Activated CD8-positive, alpha-beta memory T cell treated with anti-CD3 and anti-CD28 coated beads, Interleukin-2, amount 10 ng/mL, durations not matched to agents 7 days and 5 days (primary cell): ENCODE data around the gene SPON2. TPM values are rescaled to one million over a fixed set of nuclear protein-coding genes. Genes with fewer than 3 reads are reported as not detected.

ENCODE experiments used
- ATAC-seq: fragments of 150-1000 bp; cut with Tn5 transposase; one replicate; pipeline ENCODE4 v1.10.0; 2021; ENCODE audit warnings: moderate library complexity
- CTCF ChIA-PET: fragments of 350-600 bp; sonication (Branson Sonifier 250); formaldehyde crosslinking; loops from one replicate; lab custom pipeline; 2021; ENCODE audit warnings: antibody characterized with exemption; lab: Charles Lee
- DNase-seq: peaks from one replicate; pipeline ENCODE4 v3.0.0-alpha.2; 2020
- H3K27ac Mint-ChIP-seq: one replicate; pipeline ENCODE4 v1.8.0; 2021; ENCODE audit warnings: mild to moderate bottlenecking, mixed read lengths
- H3K27me3 Mint-ChIP-seq: one replicate; pipeline ENCODE4 v1.8.0; 2021; ENCODE audit warnings: mixed read lengths
- H3K36me3 Mint-ChIP-seq: one replicate; pipeline ENCODE4 v1.8.0; 2021; ENCODE audit warnings: mild to moderate bottlenecking, mixed read lengths
- H3K4me1 Mint-ChIP-seq: one replicate; pipeline ENCODE4 v1.8.0; 2021; ENCODE audit warnings: mixed read lengths
- H3K4me3 Mint-ChIP-seq: one replicate; pipeline ENCODE4 v1.8.0; 2021; ENCODE audit warnings: mild to moderate bottlenecking, moderate library complexity, mixed read lengths
- H3K9me3 Mint-ChIP-seq: one replicate; pipeline ENCODE4 v1.8.0; 2022; ENCODE audit warnings: low read depth, mixed read lengths
- total RNA-seq, 2 experiments: library from RNA; stranded (reverse); gene quantifications; one replicate each; pipeline ENCODE4 v1.2.3, GENCODE V29; 2021

The SPON2 gene
- total RNA-seq, 2 experiments from 2014 or later: 11.7 to 28.0 TPM

- CTCF ChIA-PET: interaction anchor here (0.8 to 1.8 kb wide), 3 partner anchors 12 to 49 kb away, joined by 4 to 6 read pairs (median 4); no protein-coding TSS in a partner anchor
- H3K4me3 Mint-ChIP-seq: no peak overlapping the region
- no peaks in the 10 kb centered on the region for H3K27me3 Mint-ChIP-seq
- ATAC-seq: no peak
- DNase-seq: no peak
- no peak overlapping the region for H3K27ac Mint-ChIP-seq
- H3K4me1 Mint-ChIP-seq: peaks cover 59% of the 10 kb centered on the region
- H3K36me3 Mint-ChIP-seq: peaks cover 40% of the 10 kb centered on the region
- peaks cover 18% of the 10 kb centered on the region for H3K9me3 Mint-ChIP-seq
Measured at GRCh38 chr4:1179976-1180375, 7.6 kb upstream of the SPON2 start.

DNA sequence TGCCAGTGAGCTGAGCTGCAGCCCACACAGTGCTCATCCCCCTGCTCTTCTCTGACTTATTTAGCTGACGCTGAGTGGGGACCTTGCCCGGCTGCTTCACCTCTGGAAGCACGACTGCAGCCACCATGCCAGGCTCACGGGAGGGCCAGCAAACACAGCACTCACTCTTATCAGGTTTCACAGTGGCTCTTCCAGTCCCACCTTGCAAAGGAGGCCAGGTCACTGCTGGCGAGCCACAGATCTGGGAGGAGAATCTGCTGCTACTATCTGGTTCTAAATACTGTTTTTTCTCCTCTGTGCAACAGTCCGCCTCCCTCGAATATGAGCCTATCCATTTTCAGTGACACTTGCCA lies 6.7 kb upstream of the SPON2 start:
- CTCF ChIA-PET: interaction anchor here (0.8 to 1.8 kb wide), 3 partner anchors 11 to 48 kb away, joined by 4 to 6 read pairs (median 4); no protein-coding TSS in a partner anchor

GRCh38 chr4:1178300-1179088 lies 6.1 kb upstream of the SPON2 start:
- Mint-ChIP-seq H3K4me1 (peaks cover 45% of the 10 kb centered on the region), H3K36me3 (peaks cover 40% of the 10 kb centered on the region), H3K9me3 (peaks cover 18% of the 10 kb centered on the region), H3K27me3 (peaks cover 8% of the 10 kb centered on the region), H3K4me3 (no peak overlapping the region), H3K27ac (peak overlapping the region; percentile 20)
- CTCF ChIA-PET: interaction anchor here (0.6 to 2.1 kb wide), 4 partner anchors 15 to 90 kb away, joined by 3 to 7 read pairs (median 6); no protein-coding TSS in a partner anchor
- DNase-seq (no peak), ATAC-seq (no peak)

More for the DNA sequence above, 6.7 kb upstream of the SPON2 start:
- peaks cover 40% of the 10 kb centered on the region for H3K36me3 Mint-ChIP-seq
- ATAC-seq: no peak
- H3K9me3 Mint-ChIP-seq: peaks cover 18% of the 10 kb centered on the region
- H3K27ac Mint-ChIP-seq: no peak overlapping the region
- H3K4me3 Mint-ChIP-seq: no peak overlapping the region
- peaks cover 4% of the 10 kb centered on the region for H3K27me3 Mint-ChIP-seq
- DNase-seq: no peak
- peaks cover 51% of the 10 kb centered on the region for H3K4me1 Mint-ChIP-seq

GRCh38 chr4:1177274-1178141 lies 5.1 kb upstream of the SPON2 start:
- CTCF ChIA-PET: interaction anchor here (0.8 to 2.1 kb wide), 3 partner anchors 24 to 91 kb away, joined by 3 to 7 read pairs (median 7); no protein-coding TSS in a partner anchor
- H3K9me3 Mint-ChIP-seq: peaks cover 16% of the 10 kb centered on the region
- H3K36me3 Mint-ChIP-seq: peaks cover 35% of the 10 kb centered on the region
- peak; percentile 63 for ATAC-seq
- peak overlapping the region; percentile 62 for H3K27ac Mint-ChIP-seq
- H3K27me3 Mint-ChIP-seq: peaks cover 16% of the 10 kb centered on the region
- H3K4me3 Mint-ChIP-seq: no peak overlapping the region
- DNase-seq: peak; percentile 78
- H3K4me1 Mint-ChIP-seq: peaks cover 37% of the 10 kb centered on the region

DNA sequence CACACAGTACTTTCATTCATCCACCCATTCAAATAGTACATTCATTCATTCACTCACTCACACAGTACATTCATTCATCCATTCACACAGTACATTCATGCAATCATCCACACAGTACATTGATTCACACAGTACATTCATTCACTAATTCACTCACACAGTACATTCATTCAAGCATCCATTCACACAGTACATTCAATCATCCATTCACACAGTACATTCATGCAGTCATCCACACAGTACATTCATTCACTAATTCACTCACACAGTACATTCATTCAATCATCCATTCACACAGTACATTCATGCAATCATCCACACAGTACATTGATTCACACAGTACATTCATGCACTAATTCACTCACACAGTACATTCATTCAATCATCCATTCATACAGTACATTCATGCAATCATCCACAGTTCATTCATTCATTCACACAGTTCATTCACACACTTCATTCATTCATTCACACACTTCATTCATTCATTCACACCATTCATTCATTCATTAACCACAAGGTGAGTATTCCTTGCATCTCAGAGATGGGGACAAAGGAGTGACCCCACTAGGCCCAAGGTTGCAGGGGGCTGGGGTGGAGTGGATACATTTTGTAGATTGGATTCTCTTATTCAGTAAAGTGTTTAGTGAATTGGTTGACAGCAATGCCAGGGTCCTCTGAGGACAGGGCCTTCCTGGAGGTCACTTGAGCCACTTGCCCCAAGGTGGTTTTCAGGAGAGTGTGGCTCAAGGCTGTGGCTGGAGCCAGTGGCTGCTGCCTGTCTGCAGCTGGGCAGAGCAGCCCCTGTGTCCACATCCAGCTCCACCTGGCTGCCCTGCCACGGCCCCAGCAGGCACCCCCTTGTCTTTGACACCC lies 4.3 kb upstream of the SPON2 start:
- peaks cover 32% of the 10 kb centered on the region for H3K4me1 Mint-ChIP-seq
- H3K9me3 Mint-ChIP-seq: peaks cover 9% of the 10 kb centered on the region
- no peak overlapping the region for H3K27ac Mint-ChIP-seq
- peaks cover 26% of the 10 kb centered on the region for H3K36me3 Mint-ChIP-seq
- CTCF ChIA-PET: interaction anchor here (0.8 to 2.1 kb wide), 4 partner anchors 9 to 92 kb away, joined by 3 to 7 read pairs (median 5); no protein-coding TSS in a partner anchor
- H3K27me3 Mint-ChIP-seq: peaks cover 17% of the 10 kb centered on the region
- DNase-seq (no peak), ATAC-seq (peak; percentile 11)
- no peak overlapping the region for H3K4me3 Mint-ChIP-seq

- CTCF ChIA-PET: interaction anchor here (1.0 to 1.1 kb wide), 2 partner anchors 8 to 9 kb away, joined by 3 read pairs; no protein-coding TSS in a partner anchor
- ATAC-seq (no peak), DNase-seq (no peak)
- Mint-ChIP-seq H3K27ac (no peak overlapping the region), H3K27me3 (peaks cover 21% of the 10 kb centered on the region), H3K36me3 (peaks cover 17% of the 10 kb centered on the region), H3K4me3 (no peak overlapping the region), H3K4me1 (peaks cover 31% of the 10 kb centered on the region), H3K9me3 (peaks cover 3% of the 10 kb centered on the region)
Measured at GRCh38 chr4:1175635-1176229, 3.3 kb upstream of the SPON2 start.

DNA sequence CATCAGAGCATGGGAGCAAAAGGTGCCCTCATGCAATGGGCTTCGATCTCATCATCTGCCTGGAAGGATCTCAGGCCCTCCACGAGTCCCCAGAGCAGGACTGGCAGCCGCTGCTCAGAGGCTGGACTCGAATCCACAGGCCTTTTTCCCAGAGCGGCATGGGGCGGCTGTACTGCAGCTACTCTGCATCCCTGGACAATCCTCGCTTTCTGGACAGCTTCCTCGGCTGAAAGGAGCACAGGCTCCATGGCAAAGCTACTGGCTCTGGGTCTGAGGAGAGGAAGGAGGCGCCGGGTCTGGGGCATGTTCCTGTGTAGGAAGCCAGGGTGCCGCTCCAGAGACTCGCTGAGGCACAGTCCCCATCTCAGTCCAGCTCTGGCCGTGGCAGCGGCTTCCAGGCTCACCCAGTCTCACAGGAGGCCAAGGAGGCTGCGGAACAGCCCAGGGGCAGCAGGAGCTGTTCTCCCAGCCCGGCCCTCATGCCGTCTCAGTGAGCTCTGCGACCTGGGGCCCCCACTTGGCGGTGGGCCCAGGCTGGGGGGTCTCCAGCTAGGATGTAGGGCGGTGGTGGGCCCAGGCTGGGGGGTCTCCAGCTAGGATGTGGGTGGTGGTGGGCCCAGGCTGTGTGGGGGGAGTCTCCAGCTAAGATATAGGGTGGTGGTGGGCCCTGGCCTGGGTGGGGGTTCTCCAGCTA lies 2.7 kb upstream of the SPON2 start:
- CTCF ChIA-PET: interaction anchor here (1.0 to 3.0 kb wide), 3 partner anchors 7 to 93 kb away, joined by 3 to 7 read pairs (median 3); no protein-coding TSS in a partner anchor

GRCh38 chr4:1172971-1173757 lies 781 bp upstream of the SPON2 start:
- Mint-ChIP-seq H3K9me3 (no peaks in the 10 kb centered on the region), H3K36me3 (peaks cover 2% of the 10 kb centered on the region), H3K4me3 (no peak overlapping the region), H3K27me3 (peaks cover 27% of the 10 kb centered on the region), H3K4me1 (peaks cover 23% of the 10 kb centered on the region), H3K27ac (no peak overlapping the region)
- ATAC-seq (no peak), DNase-seq (no peak)
- CTCF ChIA-PET: interaction anchor here (3.0 kb wide), 1 partner anchor 95 kb away, joined by 7 read pairs; no protein-coding TSS in a partner anchor

More for the DNA sequence above, 2.7 kb upstream of the SPON2 start:
- Mint-ChIP-seq H3K9me3 (no peaks in the 10 kb centered on the region), H3K27ac (no peak overlapping the region), H3K27me3 (peaks cover 26% of the 10 kb centered on the region), H3K4me3 (no peak overlapping the region), H3K4me1 (peaks cover 28% of the 10 kb centered on the region), H3K36me3 (peaks cover 13% of the 10 kb centered on the region)
- ATAC-seq (no peak), DNase-seq (no peak)

- CTCF ChIA-PET: interaction anchor here (0.7 to 1.2 kb wide), 6 partner anchors 11 to 96 kb away, joined by 3 to 4 read pairs (median 3); no protein-coding TSS in a partner anchor
Measured at GRCh38 chr4:1171311-1172227, 814 bp downstream of the SPON2 start.

GRCh38 chr4:1170976-1171310 lies 1.4 kb downstream of the SPON2 start:
- Mint-ChIP-seq H3K27me3 (peaks cover 27% of the 10 kb centered on the region), H3K4me3 (no peak overlapping the region), H3K9me3 (no peaks in the 10 kb centered on the region), H3K36me3 (peaks cover 2% of the 10 kb centered on the region), H3K4me1 (peaks cover 16% of the 10 kb centered on the region), H3K27ac (no peak overlapping the region)
- ATAC-seq (no peak), DNase-seq (no peak)
- CTCF ChIA-PET: interaction anchor here (0.7 to 1.2 kb wide), 5 partner anchors 12 to 96 kb away, joined by 3 to 4 read pairs (median 3); no protein-coding TSS in a partner anchor

More at GRCh38 chr4:1171311-1172227, 814 bp downstream of the SPON2 start:
- ATAC-seq (peak; percentile 24), DNase-seq (peak; percentile 68)
- Mint-ChIP-seq H3K27ac (no peak overlapping the region), H3K27me3 (peaks cover 27% of the 10 kb centered on the region), H3K4me1 (peaks cover 20% of the 10 kb centered on the region), H3K36me3 (peaks cover 2% of the 10 kb centered on the region), H3K4me3 (no peak overlapping the region), H3K9me3 (no peaks in the 10 kb centered on the region)
